ENCODE measurements around the gene GDF10. TPM values are rescaled to one million over a fixed set of nuclear protein-coding genes. Genes with fewer than 3 reads are reported as not detected.

Gene GDF10
- total RNA-seq, 4 donors from 2014 or later: 0.35 TPM; not detected in 3

DNA sequence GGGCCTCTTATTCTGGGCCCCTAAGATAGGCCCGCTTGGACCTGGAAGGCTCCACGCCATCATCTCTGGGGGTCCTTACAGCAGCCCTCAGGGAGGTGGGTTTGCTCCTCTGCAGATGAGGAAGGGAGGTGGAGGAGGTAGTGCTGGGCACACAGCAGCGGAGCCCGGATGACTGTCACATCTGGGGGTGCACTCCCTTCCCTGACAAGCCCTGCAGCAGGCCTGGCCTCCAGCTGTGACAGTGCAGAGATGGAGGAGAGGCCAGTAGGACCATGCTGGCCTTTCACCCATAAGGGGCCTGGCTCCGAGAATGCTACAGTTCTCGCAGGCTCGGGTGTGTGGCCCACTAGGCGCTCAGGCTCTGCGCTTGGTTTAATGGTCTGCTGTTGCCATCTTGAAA is 31.5 kb downstream of the GDF10 start:
- H3K27me3 ChIP-seq: no peaks in the 10 kb centered on the region
- H3K4me1 ChIP-seq: peaks cover 0 to 20% (median 0%) of the 10 kb centered on the region in 4 donors
- no peaks in the 10 kb centered on the region for H3K36me3 ChIP-seq
- no peaks in the 10 kb centered on the region for H3K9me3 ChIP-seq
- H3K4me3 ChIP-seq: no peak overlapping the region
- DNase-seq: no peak
- no peak for TF ChIP-seq POLR2A (IDR thresholded peaks at IDR 0.05)
- TF ChIP-seq CTCF (IDR thresholded peaks at IDR 0.05): no peak
- peak overlapping the region in 1 of 4 donors; percentile 65 for H3K27ac ChIP-seq

GRCh38 chr10:47331954-47332353 is 32.0 kb downstream of the GDF10 start:
- no peak overlapping the region for H3K4me3 ChIP-seq
- peaks cover 0 to 20% (median 0%) of the 10 kb centered on the region in 4 donors for H3K4me1 ChIP-seq
- TF ChIP-seq CTCF (IDR thresholded peaks at IDR 0.05) (no peak), POLR2A (IDR thresholded peaks at IDR 0.05) (no peak)
- no peak for DNase-seq
- no peaks in the 10 kb centered on the region for H3K27me3 ChIP-seq
- no peaks in the 10 kb centered on the region for H3K36me3 ChIP-seq
- no peak overlapping the region for H3K27ac ChIP-seq
- no peaks in the 10 kb centered on the region for H3K9me3 ChIP-seq

GRCh38 chr10:47332371-47332770 is 32.4 kb downstream of the GDF10 start:
- no peak overlapping the region for H3K27ac ChIP-seq
- no peaks in the 10 kb centered on the region for H3K27me3 ChIP-seq
- TF ChIP-seq POLR2A (IDR thresholded peaks at IDR 0.05) (no peak), CTCF (IDR thresholded peaks at IDR 0.05) (no peak)
- DNase-seq: no peak
- H3K9me3 ChIP-seq: no peaks in the 10 kb centered on the region
- H3K4me1 ChIP-seq: peaks cover 0 to 20% (median 0%) of the 10 kb centered on the region in 4 donors
- no peaks in the 10 kb centered on the region for H3K36me3 ChIP-seq
- H3K4me3 ChIP-seq: no peak overlapping the region

DNA sequence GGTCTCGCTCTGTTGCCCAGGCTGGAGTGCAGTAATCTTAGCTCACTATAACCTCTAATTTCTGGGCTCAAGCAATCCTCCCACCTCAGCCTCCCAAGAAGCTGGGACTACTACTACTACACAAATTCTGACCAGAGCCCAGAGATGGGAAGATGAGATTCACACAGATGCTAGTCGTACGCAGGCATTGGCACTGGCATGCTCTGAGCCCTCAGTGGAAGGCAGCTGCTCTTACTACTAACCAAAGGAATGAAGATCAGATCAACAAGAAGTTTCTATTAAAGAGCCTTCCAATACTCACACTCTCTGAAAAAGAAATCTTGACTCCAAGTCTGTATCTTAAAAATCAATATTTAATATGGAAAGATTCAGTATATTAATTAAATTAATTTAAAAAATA is 32.9 kb downstream of the GDF10 start:
- H3K4me1 ChIP-seq: peaks cover 0 to 20% (median 0%) of the 10 kb centered on the region in 4 donors

GRCh38 chr10:47333532-47333931 is 33.5 kb downstream of the GDF10 start:
- no peak for DNase-seq
- H3K4me3 ChIP-seq: no peak overlapping the region
- no peak overlapping the region for H3K27ac ChIP-seq
- H3K27me3 ChIP-seq: no peaks in the 10 kb centered on the region
- TF ChIP-seq CTCF (IDR thresholded peaks at IDR 0.05) (no peak), POLR2A (IDR thresholded peaks at IDR 0.05) (no peak)
- no peaks in the 10 kb centered on the region for H3K9me3 ChIP-seq
- peaks cover 0 to 20% (median 0%) of the 10 kb centered on the region in 4 donors for H3K4me1 ChIP-seq
- no peaks in the 10 kb centered on the region for H3K36me3 ChIP-seq

More for the DNA sequence above, 32.9 kb downstream of the GDF10 start:
- H3K4me3 ChIP-seq: no peak overlapping the region
- H3K27me3 ChIP-seq: no peaks in the 10 kb centered on the region
- no peaks in the 10 kb centered on the region for H3K36me3 ChIP-seq
- DNase-seq: no peak
- no peak for TF ChIP-seq CTCF (IDR thresholded peaks at IDR 0.05)
- TF ChIP-seq POLR2A (IDR thresholded peaks at IDR 0.05): no peak
- no peaks in the 10 kb centered on the region for H3K9me3 ChIP-seq
- no peak overlapping the region for H3K27ac ChIP-seq
